Measurements from ENCODE around the gene GUCY2D. TPM values are rescaled to one million over a fixed set of nuclear protein-coding genes. Genes with fewer than 3 reads are reported as not detected.
A peak's percentile ranks its signal among the peaks of the same experiment; 100 is the strongest.

GUCY2D gene
- total RNA-seq, 1 donor from 2014 or later, result not detected

DNA sequence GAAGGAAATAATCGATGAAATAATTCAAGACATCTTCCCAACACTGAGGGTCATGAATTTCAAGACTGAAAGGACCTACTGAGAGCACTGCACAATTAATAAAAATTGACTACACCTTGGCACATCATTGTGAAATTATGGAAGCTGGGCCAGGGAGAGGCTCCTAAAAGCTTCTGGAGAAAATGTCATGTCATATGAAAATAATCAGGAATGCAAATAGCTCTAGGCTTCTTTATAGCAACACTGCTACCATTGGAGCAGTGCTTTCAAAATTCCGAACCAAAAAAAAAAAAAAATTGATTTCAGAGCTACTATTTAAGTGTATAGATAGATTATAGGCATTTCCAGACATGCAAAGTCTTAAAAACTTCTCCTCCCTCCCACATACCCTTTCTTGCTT lies 30.0 kb downstream of the GUCY2D start:
- H3K4me3 ChIP-seq (ENCODE audit: low read depth, low read length), result no peak overlapping the region
- TF ChIP-seq, protein P1, sequence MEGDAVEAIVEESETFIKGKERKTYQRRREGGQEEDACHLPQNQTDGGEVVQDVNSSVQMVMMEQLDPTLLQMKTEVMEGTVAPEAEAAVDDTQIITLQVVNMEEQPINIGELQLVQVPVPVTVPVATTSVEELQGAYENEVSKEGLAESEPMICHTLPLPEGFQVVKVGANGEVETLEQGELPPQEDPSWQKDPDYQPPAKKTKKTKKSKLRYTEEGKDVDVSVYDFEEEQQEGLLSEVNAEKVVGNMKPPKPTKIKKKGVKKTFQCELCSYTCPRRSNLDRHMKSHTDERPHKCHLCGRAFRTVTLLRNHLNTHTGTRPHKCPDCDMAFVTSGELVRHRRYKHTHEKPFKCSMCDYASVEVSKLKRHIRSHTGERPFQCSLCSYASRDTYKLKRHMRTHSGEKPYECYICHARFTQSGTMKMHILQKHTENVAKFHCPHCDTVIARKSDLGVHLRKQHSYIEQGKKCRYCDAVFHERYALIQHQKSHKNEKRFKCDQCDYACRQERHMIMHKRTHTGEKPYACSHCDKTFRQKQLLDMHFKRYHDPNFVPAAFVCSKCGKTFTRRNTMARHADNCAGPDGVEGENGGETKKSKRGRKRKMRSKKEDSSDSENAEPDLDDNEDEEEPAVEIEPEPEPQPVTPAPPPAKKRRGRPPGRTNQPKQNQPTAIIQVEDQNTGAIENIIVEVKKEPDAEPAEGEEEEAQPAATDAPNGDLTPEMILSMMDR (conservative IDR thresholded peaks at IDR 0.05; ENCODE audit: low read depth, low read length), result no peak
- DNase-seq (ENCODE audit: low read depth), result no peak

DNA sequence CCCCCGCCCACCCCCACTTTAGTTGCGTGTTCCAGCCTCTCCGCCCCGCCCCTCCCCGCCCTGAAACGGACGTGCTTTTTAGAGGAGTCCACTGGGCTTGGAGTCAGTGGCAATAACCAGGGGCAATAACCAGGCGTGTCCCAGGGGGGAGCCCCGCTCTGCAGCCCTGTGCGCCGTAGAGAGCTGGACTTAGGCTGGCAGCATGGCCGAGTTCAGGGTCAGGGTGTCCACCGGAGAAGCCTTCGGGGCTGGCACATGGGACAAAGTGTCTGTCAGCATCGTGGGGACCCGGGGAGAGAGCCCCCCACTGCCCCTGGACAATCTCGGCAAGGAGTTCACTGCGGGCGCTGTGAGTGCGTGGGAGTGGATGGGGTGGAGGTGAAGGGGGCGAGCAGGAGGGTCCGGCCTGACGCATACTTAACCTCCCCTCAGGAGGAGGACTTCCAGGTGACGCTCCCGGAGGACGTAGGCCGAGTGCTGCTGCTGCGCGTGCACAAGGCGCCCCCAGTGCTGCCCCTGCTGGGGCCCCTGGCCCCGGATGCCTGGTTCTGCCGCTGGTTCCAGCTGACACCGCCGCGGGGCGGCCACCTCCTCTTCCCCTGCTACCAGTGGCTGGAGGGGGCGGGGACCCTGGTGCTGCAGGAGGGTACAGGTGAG lies 36.7 kb downstream of the GUCY2D start, which contains the start of gene ALOX15B:
Gene ALOX15B, plus strand, starts transcription at position 106 of the 657 bp plus-strand sequence. Its CDS starts 97 bp downstream, at position 203.
- TF ChIP-seq, protein P1 (conservative IDR thresholded peaks at IDR 0.05; ENCODE audit: low read depth, low read length), result no peak
- no peak for DNase-seq (ENCODE audit: low read depth)
- H3K4me3 ChIP-seq (ENCODE audit: low read depth, low read length), result no peak within 1 kb of the TSS

DNA sequence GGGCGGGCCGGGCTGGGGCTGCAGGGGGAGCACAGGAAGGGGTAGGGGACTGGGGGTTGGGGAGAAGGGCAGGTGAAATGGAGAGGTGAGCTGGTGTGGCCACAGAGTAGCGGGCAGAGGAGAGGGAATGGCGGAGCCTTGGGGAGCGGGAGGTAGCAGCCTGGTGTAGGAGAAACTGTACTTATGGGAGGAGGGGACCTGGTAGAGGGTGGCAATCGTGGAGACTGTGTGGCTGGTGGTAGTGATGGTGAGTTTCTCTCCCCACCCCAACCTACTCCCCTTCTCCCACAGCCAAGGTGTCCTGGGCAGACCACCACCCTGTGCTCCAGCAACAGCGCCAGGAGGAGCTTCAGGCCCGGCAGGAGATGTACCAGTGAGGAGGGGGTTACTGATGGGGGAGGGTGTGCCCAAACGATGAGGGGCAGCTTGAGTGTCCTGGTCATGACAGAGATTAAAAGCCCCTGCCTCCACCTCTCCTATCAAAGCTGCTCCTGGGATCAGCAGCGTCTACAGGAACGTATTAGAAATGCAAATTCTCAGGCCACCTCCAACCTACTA lies 37.3 kb downstream of the GUCY2D start:
- no peak for DNase-seq (ENCODE audit: low read depth)
- H3K4me3 ChIP-seq (ENCODE audit: low read depth, low read length), result no peak overlapping the region
- TF ChIP-seq, protein P1 (conservative IDR thresholded peaks at IDR 0.05; ENCODE audit: low read depth, low read length), result no peak

DNA sequence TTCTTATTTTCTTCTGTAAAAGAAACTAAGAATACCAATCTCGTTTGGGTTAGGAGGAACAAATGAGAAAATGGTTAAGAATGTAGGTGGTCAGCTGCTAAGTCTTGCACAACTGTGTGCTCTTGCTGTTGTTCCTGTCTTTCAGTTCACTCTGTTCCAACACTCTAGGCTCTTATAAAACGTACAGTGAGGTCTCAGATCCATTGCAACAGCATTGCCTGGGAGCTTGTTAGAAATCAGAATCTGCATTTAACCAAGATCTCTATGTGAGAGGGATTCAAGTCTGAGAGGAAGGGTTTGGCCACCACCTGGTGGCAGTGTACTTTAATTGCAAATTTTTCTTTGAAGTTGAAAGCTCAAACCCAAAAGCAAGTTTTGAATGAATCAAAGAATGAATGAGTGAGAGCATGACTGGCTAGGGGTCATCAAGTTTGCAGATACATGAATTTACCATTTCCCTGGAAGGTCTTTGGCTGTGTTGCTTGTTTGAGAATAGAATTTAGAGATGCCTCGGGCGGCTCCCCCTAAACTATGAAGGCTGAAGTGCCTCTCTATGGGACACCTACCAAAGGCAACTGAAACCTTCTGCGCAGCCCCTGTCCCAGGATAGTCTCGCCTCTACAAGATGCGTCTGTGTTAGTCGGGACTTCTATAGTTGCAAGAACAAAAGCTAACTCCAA lies 39.0 kb downstream of the GUCY2D start:
- DNase-seq (ENCODE audit: low read depth), result peak; percentile 59
- TF ChIP-seq, protein P1 (conservative IDR thresholded peaks at IDR 0.05; ENCODE audit: low read depth, low read length), result peak; percentile 71
- no peak overlapping the region for H3K4me3 ChIP-seq (ENCODE audit: low read depth, low read length)

DNA sequence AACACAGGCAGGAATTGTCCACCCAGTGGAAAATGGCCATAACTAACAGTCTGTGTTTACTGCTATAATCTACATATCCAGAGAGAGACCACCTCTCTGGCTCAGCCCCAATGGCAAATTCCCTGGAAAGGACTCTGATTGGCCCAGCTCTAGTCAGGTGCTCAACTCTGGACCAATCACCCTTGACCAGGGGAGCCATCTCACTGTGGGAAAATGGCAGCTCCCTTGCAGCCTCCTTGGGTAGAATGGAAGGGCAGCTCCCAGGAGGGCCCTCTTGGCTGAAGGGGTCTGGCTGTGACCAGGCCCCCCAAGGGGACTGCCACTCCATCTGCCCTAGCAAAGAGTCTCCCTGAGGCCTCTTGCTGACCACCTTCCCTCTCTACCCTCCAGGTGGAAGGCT lies 39.6 kb downstream of the GUCY2D start:
- TF ChIP-seq, protein P1 (conservative IDR thresholded peaks at IDR 0.05; ENCODE audit: low read depth, low read length), result no peak
- DNase-seq (ENCODE audit: low read depth), result no peak
- H3K4me3 ChIP-seq (ENCODE audit: low read depth, low read length), result no peak overlapping the region

DNA sequence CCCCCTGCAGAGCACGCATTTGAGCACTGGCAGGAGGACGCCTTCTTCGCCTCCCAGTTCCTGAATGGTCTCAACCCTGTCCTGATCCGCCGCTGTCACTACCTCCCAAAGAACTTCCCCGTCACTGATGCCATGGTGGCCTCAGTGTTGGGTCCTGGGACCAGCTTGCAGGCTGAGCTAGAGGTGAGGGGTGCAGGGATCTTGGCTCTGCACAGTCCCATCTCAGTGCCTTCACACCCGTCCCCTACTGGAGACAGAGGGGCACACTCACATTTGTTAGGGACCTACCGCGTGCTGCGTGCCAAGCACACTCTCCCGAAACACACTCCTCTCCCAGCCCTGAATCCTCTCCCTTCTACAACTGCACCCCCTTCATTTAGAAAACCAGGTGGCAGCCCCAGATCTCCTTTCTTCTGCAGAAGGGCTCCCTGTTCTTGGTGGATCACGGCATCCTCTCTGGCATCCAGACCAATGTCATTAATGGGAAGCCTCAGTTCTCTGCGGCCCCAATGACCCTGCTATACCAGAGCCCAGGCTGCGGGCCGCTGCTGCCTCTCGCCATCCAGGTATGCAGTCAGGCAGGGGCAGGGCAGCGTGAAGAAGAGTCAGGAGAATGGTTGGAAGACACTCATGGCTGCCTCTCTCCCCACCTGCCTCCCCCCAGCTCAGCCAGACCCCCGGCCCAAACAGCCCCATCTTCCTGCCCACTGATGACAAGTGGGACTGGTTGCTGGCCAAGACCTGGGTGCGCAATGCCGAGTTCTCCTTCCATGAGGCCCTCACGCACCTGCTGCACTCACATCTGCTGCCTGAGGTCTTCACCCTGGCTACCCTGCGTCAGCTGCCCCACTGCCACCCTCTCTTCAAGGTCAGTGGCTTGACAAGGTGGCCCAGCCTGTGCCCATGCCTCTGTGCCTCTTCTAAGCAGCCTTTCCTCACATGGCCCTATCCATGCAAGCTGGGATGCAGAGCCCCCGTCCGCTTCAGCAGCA lies 42.7 kb downstream of the GUCY2D start:
- DNase-seq (ENCODE audit: low read depth), result no peak
- H3K4me3 ChIP-seq (ENCODE audit: low read depth, low read length), result no peak overlapping the region
- TF ChIP-seq, protein P1 (conservative IDR thresholded peaks at IDR 0.05; ENCODE audit: low read depth, low read length), result no peak
